ENCODE results near the gene MSMP.

MSMP gene

GRCh38 chr9:35795695-35796094, 41.6 kb upstream of the MSMP start:
- Histone ChIP-seq H3K4me3 (ENCODE audit: low read depth, low read length) (no peak overlapping the region), H3K27ac (no peak overlapping the region), H3K27me3 (replicated peaks) (no peaks in the 10 kb centered on the region), H3K36me3 (replicated peaks) (no peaks in the 10 kb centered on the region)
- no peak for TF ChIP-seq CTCF (IDR thresholded peaks at IDR 0.05; ENCODE audit: low read depth, low read length, missing control alignments)
- in situ Hi-C loops (cut with HindIII; ENCODE audit: low pct_ligation_motif_present, low sequenced_read_pairs): no loop called here
- DNase-seq: no peak

- H3K27ac ChIP-seq: no peak overlapping the region
- DNase-seq: no peak
- H3K36me3 ChIP-seq (replicated peaks): no peaks in the 10 kb centered on the region
- TF ChIP-seq CTCF (IDR thresholded peaks at IDR 0.05; ENCODE audit: low read depth, low read length, missing control alignments): no peak
- in situ Hi-C loops (cut with HindIII; ENCODE audit: low pct_ligation_motif_present, low sequenced_read_pairs): no loop called here
- no peaks in the 10 kb centered on the region for H3K27me3 ChIP-seq (replicated peaks)
- H3K4me3 ChIP-seq (ENCODE audit: low read depth, low read length): no peak overlapping the region
Measured at GRCh38 chr9:35793461-35793860, 39.4 kb upstream of the MSMP start.

- in situ Hi-C loops (cut with HindIII; ENCODE audit: low pct_ligation_motif_present, low sequenced_read_pairs): no loop called here
- H3K27me3 ChIP-seq (replicated peaks): no peaks in the 10 kb centered on the region
- DNase-seq: no peak
- H3K36me3 ChIP-seq (replicated peaks): no peaks in the 10 kb centered on the region
- no peak overlapping the region for H3K27ac ChIP-seq
- no peak for TF ChIP-seq CTCF (IDR thresholded peaks at IDR 0.05; ENCODE audit: low read depth, low read length, missing control alignments)
- no peak overlapping the region for H3K4me3 ChIP-seq (ENCODE audit: low read depth, low read length)
Measured at GRCh38 chr9:35792826-35793225, 38.8 kb upstream of the MSMP start.

- no peaks in the 10 kb centered on the region for H3K36me3 ChIP-seq (replicated peaks)
- no peak for TF ChIP-seq CTCF (IDR thresholded peaks at IDR 0.05; ENCODE audit: low read depth, low read length, missing control alignments)
- in situ Hi-C loops (cut with HindIII; ENCODE audit: low pct_ligation_motif_present, low sequenced_read_pairs): no loop called here
- peak overlapping the region; percentile 62 for H3K4me3 ChIP-seq (ENCODE audit: low read depth, low read length)
- no peaks in the 10 kb centered on the region for H3K27me3 ChIP-seq (replicated peaks)
- no peak for DNase-seq
- no peak overlapping the region for H3K27ac ChIP-seq
Measured at GRCh38 chr9:35792024-35792813, 38.1 kb upstream of the MSMP start.

GRCh38 chr9:35791297-35791921, 37.3 kb upstream of the MSMP start, which contains the start of gene NPR2:
TSS of gene NPR2 (plus strand) at chr9:35791591. CDS start at chr9:35792409, 818 bp downstream.
- Histone ChIP-seq H3K27me3 (replicated peaks) (no peaks in the 10 kb centered on the region), H3K4me3 (ENCODE audit: low read depth, low read length) (peak within 1 kb of the TSS; percentile 62), H3K27ac (no peak within 1 kb of the TSS), H3K36me3 (replicated peaks) (no peaks in the 10 kb centered on the region)
- in situ Hi-C loops (cut with HindIII; ENCODE audit: low pct_ligation_motif_present, low sequenced_read_pairs): no loop called here
- no peak for TF ChIP-seq CTCF (IDR thresholded peaks at IDR 0.05; ENCODE audit: low read depth, low read length, missing control alignments)
- DNase-seq: no peak

Measured in brain microvascular endothelial cell (primary cell).